H9 (cell line): ENCODE measurements around the gene ROR1. TPM values are rescaled to one million over a fixed set of nuclear protein-coding genes. Genes with fewer than 3 reads are reported as not detected.

Experiments used
- DNase-seq: peaks from one replicate; pipeline ENCODE4 v3.0.0-alpha.2; 2017
- H2AFZ ChIP-seq: one replicate; pipeline ENCODE4 v1.6.1; 2013; ENCODE audit warnings: mild to moderate bottlenecking, low read length, control low read depth, moderate library complexity
- H2AK5ac ChIP-seq: 2 replicates; pipeline ENCODE4 v1.6.1; 2013; ENCODE audit warnings: low read length, control low read depth, mixed read lengths; ENCODE audit not compliant: insufficient read length
- H2BK120ac ChIP-seq: one replicate; pipeline ENCODE4 v1.6.1; 2013; ENCODE audit warnings: low read depth, mild to moderate bottlenecking, low read length, control low read depth, inconsistent platforms; ENCODE audit not compliant: poor library complexity, severe bottlenecking
- H2BK12ac ChIP-seq: 2 replicates; pipeline ENCODE4 v1.6.1; 2013; ENCODE audit warnings: low read length, control low read depth, mixed read lengths, low read depth; ENCODE audit not compliant: insufficient read length
- H2BK15ac ChIP-seq: 2 replicates; pipeline ENCODE4 v1.6.1; 2013; ENCODE audit warnings: low read depth, low read length, control low read depth
- H2BK20ac ChIP-seq: one replicate; pipeline ENCODE4 v1.6.1; 2013; ENCODE audit warnings: low read depth, mild to moderate bottlenecking, low read length, control low read depth, inconsistent platforms; ENCODE audit not compliant: poor library complexity, severe bottlenecking
- H2BK5ac ChIP-seq: 2 replicates; pipeline ENCODE4 v1.6.1; 2013; ENCODE audit warnings: low read length, control low read depth, mixed read lengths; ENCODE audit not compliant: insufficient read length
- H3K14ac ChIP-seq: 2 replicates; pipeline ENCODE4 v1.6.1; 2013; ENCODE audit warnings: low read length, control low read depth; ENCODE audit not compliant: insufficient read depth
- H3K18ac ChIP-seq: 2 replicates; pipeline ENCODE4 v1.6.1; 2013; ENCODE audit warnings: low read depth, mild to moderate bottlenecking, mixed read lengths, low read length, control low read depth; ENCODE audit not compliant: insufficient read length
- H3K23ac ChIP-seq: 2 replicates; pipeline ENCODE4 v1.6.1; 2013; ENCODE audit warnings: low read length, control low read depth, mixed read lengths, low read depth; ENCODE audit not compliant: insufficient read length
- H3K23me2 ChIP-seq: 2 replicates; pipeline ENCODE4 v1.6.1; 2013; ENCODE audit warnings: low read depth, mild to moderate bottlenecking, mixed read lengths, low read length, control low read depth; ENCODE audit not compliant: insufficient read length, poor library complexity, severe bottlenecking
- H3K27ac ChIP-seq: 2 replicates; pipeline ENCODE4 v1.5.1; 2013; ENCODE audit warnings: low read length, control low read depth, mixed read lengths, low read depth; ENCODE audit not compliant: insufficient read length
- H3K27me3 ChIP-seq: 2 replicates; pipeline ENCODE4 v1.6.1; 2013; ENCODE audit warnings: low read length, control low read depth, inconsistent platforms; ENCODE audit not compliant: insufficient read depth
- H3K4ac ChIP-seq: 2 replicates; pipeline ENCODE4 v1.6.1; 2013; ENCODE audit warnings: low read depth, mild to moderate bottlenecking, control low read depth, inconsistent platforms, low read length, moderate library complexity
- H3K4me1 ChIP-seq: 2 replicates; pipeline ENCODE4 v1.6.1; 2013; ENCODE audit warnings: low read length, control low read depth, inconsistent platforms; ENCODE audit not compliant: insufficient read depth
- H3K4me2 ChIP-seq: 2 replicates; pipeline ENCODE4 v1.6.1; 2013; ENCODE audit warnings: low read length, control low read depth, mixed read lengths; ENCODE audit not compliant: insufficient read length, insufficient read depth
- H3K56ac ChIP-seq: 2 replicates; pipeline ENCODE4 v1.6.1; 2013; ENCODE audit warnings: low read depth, mild to moderate bottlenecking, mixed read lengths, low read length, control low read depth; ENCODE audit not compliant: insufficient read length
- H3K79me1 ChIP-seq: 2 replicates; pipeline ENCODE4 v1.6.1; 2013; ENCODE audit warnings: low read depth, mild to moderate bottlenecking, moderate library complexity, low read length, control low read depth, inconsistent platforms; ENCODE audit not compliant: insufficient read depth, poor library complexity, severe bottlenecking
- H3K79me2 ChIP-seq: 2 replicates; pipeline ENCODE4 v1.6.1; 2013; ENCODE audit warnings: low read length, control low read depth, inconsistent platforms; ENCODE audit not compliant: insufficient read depth
- H3K9ac ChIP-seq: 2 replicates; pipeline ENCODE4 v1.6.1; 2013; ENCODE audit warnings: low read length, control low read depth, mixed read lengths; ENCODE audit not compliant: insufficient read length; ENCODE audit errors: extremely low read depth
- H3K9me3 ChIP-seq: one replicate; pipeline ENCODE4 v1.6.1; 2013; ENCODE audit warnings: low read depth, low read length, inconsistent platforms; ENCODE audit not compliant: control insufficient read depth
- H3T11ph ChIP-seq: one replicate; pipeline ENCODE4 v1.6.1; 2013; ENCODE audit warnings: mild to moderate bottlenecking, low read length, control low read depth, inconsistent platforms
- H4K20me1 ChIP-seq: one replicate; pipeline ENCODE4 v1.6.1; 2013; ENCODE audit not compliant: control insufficient read depth, insufficient read length, insufficient read depth
- H4K5ac ChIP-seq: 2 replicates; pipeline ENCODE4 v1.6.1; 2013; ENCODE audit warnings: low read depth, mild to moderate bottlenecking, mixed read lengths, low read length, control low read depth; ENCODE audit not compliant: insufficient read length
- H4K8ac ChIP-seq: replicated peaks from 2 replicates; pipeline ENCODE4 v1.6.1; 2013; ENCODE audit warnings: low read length, control low read depth, mixed read lengths, low read depth; ENCODE audit not compliant: insufficient read length
- H4K91ac ChIP-seq: 2 replicates; pipeline ENCODE4 v1.6.1; 2013; ENCODE audit warnings: low read depth, mild to moderate bottlenecking, moderate library complexity, mixed read lengths, low read length, control low read depth; ENCODE audit not compliant: insufficient read length
- H3K27ac Mint-ChIP-seq, 3 experiments: 2 replicates in 2 of 3; 3 replicates in 1 of 3; pipeline ENCODE4 v1.8.0; 2020 to 2021; ENCODE audit warnings: mixed read lengths in 3 of 3, mild to moderate bottlenecking in 1 of 3, moderate library complexity in 1 of 3
- H3K27me3 Mint-ChIP-seq: 2 replicates; pipeline ENCODE4 v1.8.0; 2021; ENCODE audit warnings: low read depth, mild to moderate bottlenecking, moderate library complexity, mixed read lengths
- H3K36me3 Mint-ChIP-seq, 3 experiments: 2 replicates in 2 of 3; 3 replicates in 1 of 3; pipeline ENCODE4 v1.8.0; 2020 to 2021; ENCODE audit warnings: low read depth in 3 of 3, mixed read lengths in 3 of 3; ENCODE audit not compliant: insufficient read depth in 1 of 3
- H3K4me1 Mint-ChIP-seq, 2 experiments: 2 replicates each; pipeline ENCODE4 v1.8.0; 2020; ENCODE audit warnings: mixed read lengths in 2 of 2
- H3K4me3 Mint-ChIP-seq, 2 experiments: 2 replicates in 1 of 2; 3 replicates in 1 of 2; pipeline ENCODE4 v1.8.0; 2020 to 2021; ENCODE audit warnings: mild to moderate bottlenecking in 2 of 2, mixed read lengths in 2 of 2, moderate library complexity in 1 of 2
- H3K9me3 Mint-ChIP-seq, 2 experiments: 2 replicates in 1 of 2; 3 replicates in 1 of 2; pipeline ENCODE4 v1.8.0; 2020; ENCODE audit warnings: mild to moderate bottlenecking in 2 of 2, mixed read lengths in 2 of 2, moderate library complexity in 1 of 2
- WGBS: extraction: QIAGEN DNeasy Blood & Tissue Kit; methylation state at CpG from one replicate; pipeline ENCODE4 v1.1.7; 2013; ENCODE audit warnings: missing lambda C conversion rate, low lambda C conversion rate, mixed read lengths; ENCODE audit not compliant: insufficient read length; ENCODE audit errors: extremely low coverage; 5-methylcytosine and 5-hydroxymethylcytosine counted together
- total RNA-seq: library from RNA; stranded (reverse); gene quantifications from 2 replicates; pipeline ENCODE4 v1.2.1, GENCODE V29; 2021
- TF ChIP-seq, protein P1 (sequence below): fragments of 200-600 bp; sonication (generic); conservative IDR thresholded peaks from 3 replicates; pipeline ENCODE4 v1.8.0; 2021; ENCODE audit warnings: antibody characterized with exemption, mild to moderate bottlenecking

The ROR1 gene
- total RNA-seq, 1 experiment from 2014 or later: 75.9 TPM

DNA sequence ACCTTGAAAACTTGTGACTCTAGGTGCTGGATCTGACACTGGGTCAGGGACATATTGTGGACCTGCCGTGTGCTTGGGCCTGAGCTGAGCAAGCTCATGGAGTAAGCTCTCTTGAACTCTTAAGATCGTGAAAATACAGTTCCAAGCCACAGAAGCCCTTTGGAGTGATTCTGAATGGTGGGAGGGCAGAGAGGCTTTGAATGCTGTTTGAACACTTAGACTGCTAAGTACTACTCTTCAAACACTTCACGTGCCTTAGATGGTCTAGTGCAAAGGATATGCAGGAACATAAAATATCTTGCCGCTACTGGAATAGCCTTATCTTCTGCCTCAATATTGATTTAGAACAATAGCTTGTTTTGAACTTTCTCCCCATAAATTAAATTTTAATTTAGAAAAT is 21.6 kb downstream of the ROR1 start:
- no peaks in the 10 kb centered on the region for H3K9me3 ChIP-seq
- no peak overlapping the region for H4K91ac ChIP-seq
- no peak overlapping the region for H3K56ac ChIP-seq
- no peak overlapping the region for H2BK5ac ChIP-seq
- H3K9ac ChIP-seq: no peak overlapping the region
- no peak overlapping the region for H3T11ph ChIP-seq
- H4K20me1 ChIP-seq: no peaks in the 10 kb centered on the region
- peak overlapping the region; percentile 67 to 95 (median 74) for H3K27ac Mint-ChIP-seq
- H3K4ac ChIP-seq: no peak overlapping the region
- H3K4me3 Mint-ChIP-seq: peak overlapping the region in 1 of 2 experiments; percentile 47; a peak in 2 of 5 replicates
- H2AK5ac ChIP-seq: no peak overlapping the region
- H2AFZ ChIP-seq: no peak overlapping the region
- no peaks in the 10 kb centered on the region for H3K27me3 ChIP-seq
- H3K27ac ChIP-seq: peak overlapping the region; percentile 28
- H3K4me1 Mint-ChIP-seq: peaks cover 94 to 100% of the 10 kb centered on the region in 2 experiments
- peaks cover 44% of the 10 kb centered on the region for H3K4me1 ChIP-seq
- H4K8ac ChIP-seq: no peak overlapping the region
- no peak overlapping the region for H2BK12ac ChIP-seq
- no peak overlapping the region for H2BK20ac ChIP-seq
- H3K27me3 Mint-ChIP-seq: no peaks in the 10 kb centered on the region
- H3K4me2 ChIP-seq: no peak overlapping the region
- H3K36me3 Mint-ChIP-seq: peaks cover 2 to 18% (median 4%) of the 10 kb centered on the region in 3 experiments; a peak in 5 of 7 replicates
- DNase-seq: no peak
- H3K79me1 ChIP-seq: no peaks in the 10 kb centered on the region
- H3K79me2 ChIP-seq: peaks cover 37% of the 10 kb centered on the region; the same call in 1 of the 2 replicates
- WGBS: no CpG with 5 or more reads among the region's 4 CpGs
- TF ChIP-seq, protein P1, sequence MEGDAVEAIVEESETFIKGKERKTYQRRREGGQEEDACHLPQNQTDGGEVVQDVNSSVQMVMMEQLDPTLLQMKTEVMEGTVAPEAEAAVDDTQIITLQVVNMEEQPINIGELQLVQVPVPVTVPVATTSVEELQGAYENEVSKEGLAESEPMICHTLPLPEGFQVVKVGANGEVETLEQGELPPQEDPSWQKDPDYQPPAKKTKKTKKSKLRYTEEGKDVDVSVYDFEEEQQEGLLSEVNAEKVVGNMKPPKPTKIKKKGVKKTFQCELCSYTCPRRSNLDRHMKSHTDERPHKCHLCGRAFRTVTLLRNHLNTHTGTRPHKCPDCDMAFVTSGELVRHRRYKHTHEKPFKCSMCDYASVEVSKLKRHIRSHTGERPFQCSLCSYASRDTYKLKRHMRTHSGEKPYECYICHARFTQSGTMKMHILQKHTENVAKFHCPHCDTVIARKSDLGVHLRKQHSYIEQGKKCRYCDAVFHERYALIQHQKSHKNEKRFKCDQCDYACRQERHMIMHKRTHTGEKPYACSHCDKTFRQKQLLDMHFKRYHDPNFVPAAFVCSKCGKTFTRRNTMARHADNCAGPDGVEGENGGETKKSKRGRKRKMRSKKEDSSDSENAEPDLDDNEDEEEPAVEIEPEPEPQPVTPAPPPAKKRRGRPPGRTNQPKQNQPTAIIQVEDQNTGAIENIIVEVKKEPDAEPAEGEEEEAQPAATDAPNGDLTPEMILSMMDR: no peak
- H2BK15ac ChIP-seq: no peak overlapping the region
- H2BK120ac ChIP-seq: no peak overlapping the region
- H3K9me3 Mint-ChIP-seq: no peaks in the 10 kb centered on the region
- no peak overlapping the region for H4K5ac ChIP-seq
- no peak overlapping the region for H3K23ac ChIP-seq
- H3K18ac ChIP-seq: no peak overlapping the region
- no peaks in the 10 kb centered on the region for H3K23me2 ChIP-seq
- no peak overlapping the region for H3K14ac ChIP-seq
